HepG2 (cell line): ENCODE results near the gene S100P. TPM values are rescaled to one million over a fixed set of nuclear protein-coding genes. Genes with fewer than 3 reads are reported as not detected.

ENCODE experiments used
- ATAC-seq: fragments of 200-7000 bp; cut with Tn5 transposase; 3 replicates; pipeline ENCODE4 v1.9.1; 2020; ENCODE audit warnings: mild to moderate bottlenecking, moderate library complexity
- BruUV-seq: library from RNA; stranded (reverse); fragments of 400-500 nt; replicated peaks from 2 replicates; lab custom pipeline; 2021; lab: Mats Ljungman, UMichigan
- CTCF ChIA-PET: fragments of 300-600 bp; formaldehyde crosslinking; extraction: SDS; loops from one replicate; lab custom pipeline; 2021; ENCODE audit warnings: low total read pairs, inconsistent platforms, low intra/inter-chr PET ratio; lab: Yijun Ruan, JAX
- POLR2A ChIA-PET: fragments of 350-600 bp; sonication (Branson Sonifier 250); formaldehyde crosslinking; loops from one replicate; lab custom pipeline; 2020; ENCODE audit warnings: antibody characterized with exemption, inconsistent platforms; lab: Yijun Ruan, JAX
- DNase-seq: peaks from one replicate; pipeline ENCODE4 v3.0.0-alpha.2; 2015; ENCODE audit warnings: low spot score
- FAIRE-seq: peaks from 3 replicates; lab custom pipeline; 2011; peaks lifted over from hg19 to GRCh38; lab: Jason Lieb, UNC
- H2AFZ ChIP-seq: one replicate; pipeline ENCODE4 v1.6.1; 2011; ENCODE audit warnings: low read length, inconsistent platforms
- H3K27ac ChIP-seq: fragments of 300-600 bp; 3 replicates; pipeline ENCODE4 v1.8.0; 2011; ENCODE audit warnings: mixed run types, mild to moderate bottlenecking, mixed read lengths, low read length, inconsistent platforms; ENCODE audit not compliant: insufficient read depth; ENCODE audit errors: extremely low read length
- H3K27me3 ChIP-seq, 2 experiments: fragments of 200-600 bp in 1 of 2; 2 replicates in 1 of 2; 3 replicates in 1 of 2; pipeline versions ENCODE4 v1.6.0 to v1.8.0; 2011; ENCODE audit warnings: low read length in 2 of 2, mild to moderate bottlenecking in 2 of 2, moderate library complexity in 2 of 2, inconsistent platforms in 1 of 2; ENCODE audit not compliant: insufficient read depth in 2 of 2, control insufficient read depth in 1 of 2
- H3K36me3 ChIP-seq, 2 experiments: fragments of 200-600 bp in 1 of 2; replicated peaks in 1 of 2; 2 replicates in 1 of 2; 3 replicates in 1 of 2; pipeline versions ENCODE4 v1.5.1 to v1.8.0; 2011; ENCODE audit warnings: low read length in 2 of 2, inconsistent platforms in 1 of 2; ENCODE audit not compliant: insufficient read depth in 2 of 2, control insufficient read depth in 1 of 2
- H3K4me1 ChIP-seq: 2 replicates; pipeline ENCODE4 v1.5.1; 2012; ENCODE audit warnings: low read length, inconsistent platforms; ENCODE audit not compliant: insufficient read depth
- H3K4me2 ChIP-seq: 2 replicates; pipeline ENCODE4 v1.6.0; 2011; ENCODE audit warnings: low read depth, low read length, inconsistent platforms
- H3K4me3 ChIP-seq, 3 experiments: fragments of 200-600 bp in 1 of 3; sonication (generic), shearing (Covaris generic) in 1 of 3; replicated peaks in 1 of 3; 2 replicates each; pipeline ENCODE4 v1.5.1; 2011 to 2016; ENCODE audit warnings: low read length in 3 of 3, inconsistent platforms in 2 of 3, low read depth in 2 of 3, mild to moderate bottlenecking in 2 of 3, control low read depth in 1 of 3, mixed read lengths in 1 of 3; ENCODE audit not compliant: insufficient read depth in 1 of 3
- H3K79me2 ChIP-seq: one replicate; pipeline ENCODE4 v1.6.1; 2011; ENCODE audit warnings: low read length, inconsistent platforms; ENCODE audit not compliant: insufficient read depth
- H3K9ac ChIP-seq: 2 replicates; pipeline ENCODE4 v1.6.0; 2011; ENCODE audit warnings: mild to moderate bottlenecking, low read depth, low read length, inconsistent platforms; ENCODE audit not compliant: insufficient read depth
- H3K9me3 ChIP-seq: 2 replicates; pipeline ENCODE4 v1.5.1; 2012; ENCODE audit warnings: mild to moderate bottlenecking, low read length
- H4K20me1 ChIP-seq: 2 replicates; pipeline ENCODE4 v1.6.0; 2011; ENCODE audit warnings: inconsistent platforms, mild to moderate bottlenecking, low read length, moderate library complexity; ENCODE audit not compliant: insufficient read depth
- NFIC ChIP-seq: IDR thresholded peaks from 2 replicates; pipeline ENCODE4 v1.6.1; 2012; ENCODE audit warnings: mild to moderate bottlenecking, low read length, inconsistent platforms
- SIN3A ChIP-seq: IDR thresholded peaks from 2 replicates; pipeline ENCODE4 v1.6.1; 2011; ENCODE audit warnings: low read depth, mild to moderate bottlenecking, control low read depth, low read length, borderline replicate concordance
- SP1 ChIP-seq, 2 experiments: fragments of 450-650 bp in 1 of 2; sonication (generic) in 1 of 2; formaldehyde crosslinking in 1 of 2; IDR thresholded peaks; 2 replicates each; pipeline versions ENCODE4 v1.4.0 to v1.6.1; 2016 to 2020; ENCODE audit warnings: missing genetic modification reagents in 1 of 2
- ZNF672 ChIP-seq: sonication (generic); formaldehyde crosslinking; IDR thresholded peaks from 2 replicates; pipeline ENCODE4 v1.8.1; 2022; ENCODE audit warnings: missing genetic modification reagents
- ZNF788 ChIP-seq: sonication (generic); formaldehyde crosslinking; IDR thresholded peaks from 2 replicates; pipeline ENCODE4 v1.5.0; 2020; ENCODE audit warnings: mild to moderate bottlenecking, missing genetic modification reagents, borderline replicate concordance
- ZNF850 ChIP-seq: sonication (generic); formaldehyde crosslinking; conservative IDR thresholded peaks from 2 replicates; pipeline ENCODE4 v1.9.0; 2021; ENCODE audit warnings: mild to moderate bottlenecking, missing genetic modification reagents
- WGBS: methylation state at CpG from one replicate; pipeline ENCODE4 v1.1.6; 2017; ENCODE audit warnings: low lambda C conversion rate; 5-methylcytosine and 5-hydroxymethylcytosine counted together
- in situ Hi-C: cut with HindIII; loops from 2 replicates; pipeline ENCODE4 v1.10.0; 2017; ENCODE audit warnings: low pct_unique_long_range_greater_than_20kb; ENCODE audit not compliant: extremely low pct_ligation_motif_present
- intact Hi-C: fragments of 100-400 bp; cut with micrococcal nuclease; formaldehyde crosslinking; loops from one replicate; pipeline ENCODE4 v1.10.0; 2022; ENCODE audit not compliant: unreplicated experiment
- polyA plus RNA-seq, 8 experiments: library from polyadenylated mRNA; depleted of rRNA in 3 of 8; stranded (reverse) in 7 of 8; unstranded in 1 of 8; fragments of >200 nt; fragmentation: Illumina TruSeq in 4 of 8; extraction: Trizol in 4 of 8; gene quantifications; 2 replicates each; pipeline versions ENCODE4 v1.2.1 to v1.2.3, GENCODE V29; 2011 to 2016; ENCODE audit warnings: low read depth in 4 of 8, missing spikeins in 1 of 8, mixed read lengths in 1 of 8; ENCODE audit not compliant: insufficient read depth in 1 of 8
- total RNA-seq, 5 experiments: library from RNA; depleted of rRNA; stranded (reverse); fragments of >200 nt; fragmentation: Illumina TruSeq; extraction: Trizol; gene quantifications; 2 replicates each; pipeline ENCODE4 v1.2.3, GENCODE V29; 2016; ENCODE audit warnings: low read depth in 1 of 5
- TF ChIP-seq, protein P1 (sequence below): sonication (generic); formaldehyde crosslinking; IDR thresholded peaks from 2 replicates; pipeline ENCODE4 v1.4.0; 2020; ENCODE audit warnings: missing genetic modification reagents, borderline replicate concordance
- TF ChIP-seq, protein P2 (sequence below): sonication (generic); formaldehyde crosslinking; IDR thresholded peaks from 2 replicates; pipeline ENCODE4 v1.4.0; 2020; ENCODE audit warnings: missing genetic modification reagents
- TF ChIP-seq, protein P3 (sequence below): sonication (generic); formaldehyde crosslinking; IDR thresholded peaks from 2 replicates; pipeline ENCODE4 v1.8.0; 2022; ENCODE audit warnings: missing genetic modification reagents, mild to moderate bottlenecking, borderline replicate concordance

The S100P gene
- total and polyA plus RNA-seq, 2 of the 13 experiments (the other 11 are each of a cell fraction or from before 2014, with no cell fraction given) = 278 to 1,649 TPM

DNA sequence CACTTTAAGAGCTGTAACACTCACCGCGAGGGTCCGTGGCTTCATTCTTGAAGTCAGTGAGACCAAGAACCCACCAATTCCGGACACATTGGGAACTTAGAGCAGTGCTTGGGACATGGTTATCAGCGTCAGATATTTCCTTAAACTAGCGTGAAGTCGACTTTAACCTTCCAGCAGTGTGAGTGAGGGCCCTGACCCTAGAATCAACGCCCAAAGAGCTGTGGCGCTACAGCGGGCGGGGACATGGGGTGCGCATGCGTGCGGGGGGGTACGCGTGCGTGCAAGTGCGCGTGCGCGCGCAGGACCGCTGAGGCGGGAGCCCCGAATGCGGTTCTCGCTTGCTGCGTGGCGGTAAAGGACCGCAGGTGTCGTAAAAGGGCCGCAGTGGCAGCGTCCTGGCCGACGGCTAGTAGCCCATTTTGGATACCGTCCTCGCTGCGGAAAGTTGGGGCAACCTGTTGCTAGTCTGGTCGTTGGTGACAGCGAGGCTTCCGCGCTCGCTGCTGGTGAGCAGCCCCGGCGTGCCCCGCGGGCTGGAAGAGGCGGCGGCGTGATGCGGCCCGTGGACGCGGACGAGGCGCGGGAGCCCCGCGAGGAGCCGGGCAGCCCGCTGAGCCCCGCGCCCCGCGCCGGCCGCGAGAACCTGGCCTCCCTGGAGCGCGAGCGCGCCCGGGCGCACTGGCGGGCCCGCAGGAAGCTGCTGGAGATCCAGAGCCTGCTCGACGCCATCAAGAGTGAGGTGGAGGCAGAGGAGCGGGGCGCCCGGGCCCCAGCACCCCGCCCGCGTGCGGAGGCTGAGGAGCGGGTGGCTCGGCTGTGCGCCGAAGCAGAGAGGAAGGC, 19.8 kb upstream of the S100P start (continued):
- TF ChIP-seq ZNF788 (peak; percentile 91), SP1 (IDR thresholded peaks at IDR 0.05) (no peak), SP1 (CRISPR knock-in tag; IDR thresholded peaks at IDR 0.05) (no peak; the same call in 1 of the 2 replicates), ZNF672 (CRISPR knock-in tag) (no peak), NFIC (no peak)
- TF ChIP-seq, all 625 proteins: peak for 296

DNA sequence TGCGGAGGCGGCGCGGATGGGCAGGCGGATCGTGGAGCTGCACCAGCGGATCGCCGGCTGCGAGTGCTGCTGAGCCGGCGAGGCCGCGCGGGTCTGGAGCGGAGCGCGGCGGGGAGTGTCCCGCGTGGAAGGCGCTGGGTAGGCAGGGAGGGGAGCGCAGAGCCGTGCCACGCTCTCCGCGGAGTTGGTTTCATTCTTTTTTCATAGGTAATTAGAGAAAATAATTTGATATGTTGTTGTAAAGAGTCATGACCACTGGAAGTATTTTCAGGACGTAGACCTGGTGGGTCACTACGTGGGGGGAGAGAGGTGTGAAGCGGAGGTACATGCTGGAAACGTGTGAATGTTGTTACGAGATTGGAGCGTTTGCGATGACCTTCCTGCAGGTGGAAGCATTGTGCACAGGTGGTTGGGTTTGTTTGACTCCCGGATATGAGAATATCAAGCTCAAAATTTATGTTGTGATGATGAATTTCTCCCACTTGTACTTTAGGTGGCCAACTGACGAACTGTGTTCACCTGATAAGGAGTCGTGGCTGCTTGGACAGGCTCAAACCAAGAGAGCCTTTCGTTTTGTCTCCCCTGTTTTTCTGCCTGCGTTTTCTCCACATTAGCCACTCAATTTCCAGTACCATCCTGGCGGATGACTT, 19.1 kb upstream of the S100P start:
- CTCF ChIA-PET = interaction anchor here (1.6 to 3.0 kb wide), 2 partner anchors 14 to 16 kb away, joined by 4 to 10 read pairs; no protein-coding TSS in a partner anchor
- in situ Hi-C loops (no loop called here), intact Hi-C loops (loop anchor here (2.0 kb wide), 1 partner anchor 14 kb away; no protein-coding TSS in a partner anchor)
- H3K27ac ChIP-seq = peak overlapping the region; percentile 91
- no peaks in the 10 kb centered on the region for H3K27me3 ChIP-seq
- no peaks in the 10 kb centered on the region for H3K9me3 ChIP-seq
- peaks cover 0 to 13% of the 10 kb centered on the region in 2 experiments; a peak in 3 of 5 replicates for H3K36me3 ChIP-seq
- H3K9ac ChIP-seq = peak overlapping the region; percentile 75
- BruUV-seq = no TSS peak
- DNase-seq (peak; percentile 60), ATAC-seq (peak; percentile 12; the same call in 2 of the 3 replicates), FAIRE-seq (peak; percentile 89)
- H4K20me1 ChIP-seq = peaks cover 14% of the 10 kb centered on the region
- peak overlapping the region; percentile 61 to 78 (median 68) for H3K4me3 ChIP-seq
- POLR2A ChIA-PET = interaction anchor here (0.6 to 7.2 kb wide), 11 partner anchors 15 to 312 kb away, joined by 3 to 122 read pairs (median 7); partner anchors contain the start of genes MRFAP1, MRFAP1L1 and S100P
- WGBS = 5% methylated on average over 24 of the region's 40 CpGs
- peaks cover 47% of the 10 kb centered on the region for H3K4me1 ChIP-seq
- H3K79me2 ChIP-seq = peaks cover 33% of the 10 kb centered on the region
- H3K4me2 ChIP-seq = peak overlapping the region; percentile 91
- H2AFZ ChIP-seq = no peak overlapping the region
- TF ChIP-seq, protein P1, sequence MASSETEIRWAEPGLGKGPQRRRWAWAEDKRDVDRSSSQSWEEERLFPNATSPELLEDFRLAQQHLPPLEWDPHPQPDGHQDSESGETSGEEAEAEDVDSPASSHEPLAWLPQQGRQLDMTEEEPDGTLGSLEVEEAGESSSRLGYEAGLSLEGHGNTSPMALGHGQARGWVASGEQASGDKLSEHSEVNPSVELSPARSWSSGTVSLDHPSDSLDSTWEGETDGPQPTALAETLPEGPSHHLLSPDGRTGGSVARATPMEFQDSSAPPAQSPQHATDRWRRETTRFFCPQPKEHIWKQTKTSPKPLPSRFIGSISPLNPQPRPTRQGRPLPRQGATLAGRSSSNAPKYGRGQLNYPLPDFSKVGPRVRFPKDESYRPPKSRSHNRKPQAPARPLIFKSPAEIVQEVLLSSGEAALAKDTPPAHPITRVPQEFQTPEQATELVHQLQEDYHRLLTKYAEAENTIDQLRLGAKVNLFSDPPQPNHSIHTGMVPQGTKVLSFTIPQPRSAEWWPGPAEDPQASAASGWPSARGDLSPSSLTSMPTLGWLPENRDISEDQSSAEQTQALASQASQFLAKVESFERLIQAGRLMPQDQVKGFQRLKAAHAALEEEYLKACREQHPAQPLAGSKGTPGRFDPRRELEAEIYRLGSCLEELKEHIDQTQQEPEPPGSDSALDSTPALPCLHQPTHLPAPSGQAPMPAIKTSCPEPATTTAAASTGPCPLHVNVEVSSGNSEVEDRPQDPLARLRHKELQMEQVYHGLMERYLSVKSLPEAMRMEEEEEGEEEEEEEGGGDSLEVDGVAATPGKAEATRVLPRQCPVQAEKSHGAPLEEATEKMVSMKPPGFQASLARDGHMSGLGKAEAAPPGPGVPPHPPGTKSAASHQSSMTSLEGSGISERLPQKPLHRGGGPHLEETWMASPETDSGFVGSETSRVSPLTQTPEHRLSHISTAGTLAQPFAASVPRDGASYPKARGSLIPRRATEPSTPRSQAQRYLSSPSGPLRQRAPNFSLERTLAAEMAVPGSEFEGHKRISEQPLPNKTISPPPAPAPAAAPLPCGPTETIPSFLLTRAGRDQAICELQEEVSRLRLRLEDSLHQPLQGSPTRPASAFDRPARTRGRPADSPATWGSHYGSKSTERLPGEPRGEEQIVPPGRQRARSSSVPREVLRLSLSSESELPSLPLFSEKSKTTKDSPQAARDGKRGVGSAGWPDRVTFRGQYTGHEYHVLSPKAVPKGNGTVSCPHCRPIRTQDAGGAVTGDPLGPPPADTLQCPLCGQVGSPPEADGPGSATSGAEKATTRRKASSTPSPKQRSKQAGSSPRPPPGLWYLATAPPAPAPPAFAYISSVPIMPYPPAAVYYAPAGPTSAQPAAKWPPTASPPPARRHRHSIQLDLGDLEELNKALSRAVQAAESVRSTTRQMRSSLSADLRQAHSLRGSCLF (CRISPR knock-in tag) = no peak
- peak; percentile 43; the same call in 1 of the 2 replicates for TF ChIP-seq SIN3A
- TF ChIP-seq, protein P2, sequence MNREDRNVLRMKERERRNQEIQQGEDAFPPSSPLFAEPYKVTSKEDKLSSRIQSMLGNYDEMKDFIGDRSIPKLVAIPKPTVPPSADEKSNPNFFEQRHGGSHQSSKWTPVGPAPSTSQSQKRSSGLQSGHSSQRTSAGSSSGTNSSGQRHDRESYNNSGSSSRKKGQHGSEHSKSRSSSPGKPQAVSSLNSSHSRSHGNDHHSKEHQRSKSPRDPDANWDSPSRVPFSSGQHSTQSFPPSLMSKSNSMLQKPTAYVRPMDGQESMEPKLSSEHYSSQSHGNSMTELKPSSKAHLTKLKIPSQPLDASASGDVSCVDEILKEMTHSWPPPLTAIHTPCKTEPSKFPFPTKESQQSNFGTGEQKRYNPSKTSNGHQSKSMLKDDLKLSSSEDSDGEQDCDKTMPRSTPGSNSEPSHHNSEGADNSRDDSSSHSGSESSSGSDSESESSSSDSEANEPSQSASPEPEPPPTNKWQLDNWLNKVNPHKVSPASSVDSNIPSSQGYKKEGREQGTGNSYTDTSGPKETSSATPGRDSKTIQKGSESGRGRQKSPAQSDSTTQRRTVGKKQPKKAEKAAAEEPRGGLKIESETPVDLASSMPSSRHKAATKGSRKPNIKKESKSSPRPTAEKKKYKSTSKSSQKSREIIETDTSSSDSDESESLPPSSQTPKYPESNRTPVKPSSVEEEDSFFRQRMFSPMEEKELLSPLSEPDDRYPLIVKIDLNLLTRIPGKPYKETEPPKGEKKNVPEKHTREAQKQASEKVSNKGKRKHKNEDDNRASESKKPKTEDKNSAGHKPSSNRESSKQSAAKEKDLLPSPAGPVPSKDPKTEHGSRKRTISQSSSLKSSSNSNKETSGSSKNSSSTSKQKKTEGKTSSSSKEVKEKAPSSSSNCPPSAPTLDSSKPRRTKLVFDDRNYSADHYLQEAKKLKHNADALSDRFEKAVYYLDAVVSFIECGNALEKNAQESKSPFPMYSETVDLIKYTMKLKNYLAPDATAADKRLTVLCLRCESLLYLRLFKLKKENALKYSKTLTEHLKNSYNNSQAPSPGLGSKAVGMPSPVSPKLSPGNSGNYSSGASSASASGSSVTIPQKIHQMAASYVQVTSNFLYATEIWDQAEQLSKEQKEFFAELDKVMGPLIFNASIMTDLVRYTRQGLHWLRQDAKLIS (CRISPR knock-in tag) = 0 out of 2 replicates have a peak, but pooled peaks have one; percentile 13
- TF ChIP-seq, protein P3, sequence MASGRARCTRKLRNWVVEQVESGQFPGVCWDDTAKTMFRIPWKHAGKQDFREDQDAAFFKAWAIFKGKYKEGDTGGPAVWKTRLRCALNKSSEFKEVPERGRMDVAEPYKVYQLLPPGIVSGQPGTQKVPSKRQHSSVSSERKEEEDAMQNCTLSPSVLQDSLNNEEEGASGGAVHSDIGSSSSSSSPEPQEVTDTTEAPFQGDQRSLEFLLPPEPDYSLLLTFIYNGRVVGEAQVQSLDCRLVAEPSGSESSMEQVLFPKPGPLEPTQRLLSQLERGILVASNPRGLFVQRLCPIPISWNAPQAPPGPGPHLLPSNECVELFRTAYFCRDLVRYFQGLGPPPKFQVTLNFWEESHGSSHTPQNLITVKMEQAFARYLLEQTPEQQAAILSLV = no peak
- TF ChIP-seq ZNF850 (CRISPR knock-in tag) = no peak
